Lower leg skin (tissue), 4 donors: ENCODE results near the gene ALS2. TPM values are rescaled to one million over a fixed set of nuclear protein-coding genes. Genes with fewer than 3 reads are reported as not detected.
"Not testable (repeated sequence)": the region's sequence is repeated elsewhere in the genome, so short reads cannot be mapped to it uniquely, and the experiment has no call there.

ENCODE experiments used
- DNase-seq, 2 donors: peaks; one replicate each; pipeline ENCODE4 v3.0.0-alpha.2; 2019; ENCODE audit warnings: low spot score in 2 of 2
- H3K4me3 ChIP-seq: fragments of 200-600 bp; sonication (generic); 2 replicates; pipeline ENCODE4 v1.5.1; 2017; ENCODE audit warnings: mild to moderate bottlenecking, low read depth; ENCODE audit not compliant: poor library complexity, severe bottlenecking
- POLR2A ChIP-seq, 2 donors: fragments of 450-650 bp; IDR thresholded peaks; one replicate each; pipeline ENCODE4 v1.6.1; 2016 to 2017; ENCODE audit warnings: antibody characterized with exemption in 2 of 2, mild to moderate bottlenecking in 1 of 2, moderate library complexity in 1 of 2
- WGBS, 2 donors: methylation state at CpG; one replicate each; pipeline ENCODE4 v1.1.5; 2018; 5-methylcytosine and 5-hydroxymethylcytosine counted together
- intact Hi-C: fragments of 100-400 bp; cut with DNase I; formaldehyde crosslinking; loops from one replicate; pipeline ENCODE4 v1.15.0; 2023; ENCODE audit warnings: low total_unique reads
- total RNA-seq, 4 donors: library from RNA; depleted of rRNA; stranded (reverse); fragments of >200 nt; gene quantifications; one replicate each; pipeline ENCODE4 v1.1.0, GENCODE V29; 2016
- TF ChIP-seq, protein P1 (sequence below), 3 donors: fragments of 450-650 bp; IDR thresholded peaks; one replicate each; pipeline ENCODE4 v1.5.1; 2016; ENCODE audit warnings: antibody characterized with exemption in 3 of 3, mild to moderate bottlenecking in 3 of 3, moderate library complexity in 2 of 3

The ALS2 gene
- total RNA-seq, 4 donors from 2014 or later: 8.6 to 26.4 (median 17.9) TPM

DNA sequence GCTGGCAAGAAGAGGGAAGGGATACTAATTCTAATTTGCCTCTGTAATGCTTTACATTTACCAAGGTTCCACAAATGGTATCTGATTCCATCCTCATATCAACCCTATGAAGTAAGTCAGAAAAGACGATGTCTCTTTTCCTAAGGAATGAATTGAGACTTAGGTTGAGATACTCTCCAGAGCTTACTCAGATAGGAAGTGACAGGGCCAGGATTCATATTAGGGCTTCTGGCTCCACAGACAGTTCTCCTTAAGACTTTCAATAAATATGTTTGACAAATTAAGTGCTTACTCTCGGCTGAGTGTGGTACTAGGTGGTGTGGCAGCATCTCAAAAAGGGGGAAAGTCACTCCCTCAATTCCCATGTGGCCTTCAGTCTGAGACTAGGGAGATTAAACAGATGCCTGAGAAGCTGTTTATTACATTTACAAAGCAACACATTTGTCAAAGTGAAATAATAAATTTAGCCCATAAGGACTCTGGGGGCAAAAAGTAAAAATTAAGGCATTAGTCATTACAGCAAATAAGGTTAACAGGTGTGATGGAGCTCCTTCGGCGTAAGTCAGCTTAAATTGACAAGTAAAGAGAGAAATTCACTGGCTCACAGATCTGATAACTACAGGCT, 39.8 kb upstream of the ALS2 start:
- TF ChIP-seq POLR2A (IDR thresholded peaks at IDR 0.05): no peak
- TF ChIP-seq, protein P1, sequence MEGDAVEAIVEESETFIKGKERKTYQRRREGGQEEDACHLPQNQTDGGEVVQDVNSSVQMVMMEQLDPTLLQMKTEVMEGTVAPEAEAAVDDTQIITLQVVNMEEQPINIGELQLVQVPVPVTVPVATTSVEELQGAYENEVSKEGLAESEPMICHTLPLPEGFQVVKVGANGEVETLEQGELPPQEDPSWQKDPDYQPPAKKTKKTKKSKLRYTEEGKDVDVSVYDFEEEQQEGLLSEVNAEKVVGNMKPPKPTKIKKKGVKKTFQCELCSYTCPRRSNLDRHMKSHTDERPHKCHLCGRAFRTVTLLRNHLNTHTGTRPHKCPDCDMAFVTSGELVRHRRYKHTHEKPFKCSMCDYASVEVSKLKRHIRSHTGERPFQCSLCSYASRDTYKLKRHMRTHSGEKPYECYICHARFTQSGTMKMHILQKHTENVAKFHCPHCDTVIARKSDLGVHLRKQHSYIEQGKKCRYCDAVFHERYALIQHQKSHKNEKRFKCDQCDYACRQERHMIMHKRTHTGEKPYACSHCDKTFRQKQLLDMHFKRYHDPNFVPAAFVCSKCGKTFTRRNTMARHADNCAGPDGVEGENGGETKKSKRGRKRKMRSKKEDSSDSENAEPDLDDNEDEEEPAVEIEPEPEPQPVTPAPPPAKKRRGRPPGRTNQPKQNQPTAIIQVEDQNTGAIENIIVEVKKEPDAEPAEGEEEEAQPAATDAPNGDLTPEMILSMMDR (IDR thresholded peaks at IDR 0.05): no peak
- DNase-seq: no peak
- H3K4me3 ChIP-seq: no peak overlapping the region
- intact Hi-C loops: no loop called here
- WGBS, 2 donors: 82 to 85% methylated on average over 4 of the region's 4 CpGs

DNA sequence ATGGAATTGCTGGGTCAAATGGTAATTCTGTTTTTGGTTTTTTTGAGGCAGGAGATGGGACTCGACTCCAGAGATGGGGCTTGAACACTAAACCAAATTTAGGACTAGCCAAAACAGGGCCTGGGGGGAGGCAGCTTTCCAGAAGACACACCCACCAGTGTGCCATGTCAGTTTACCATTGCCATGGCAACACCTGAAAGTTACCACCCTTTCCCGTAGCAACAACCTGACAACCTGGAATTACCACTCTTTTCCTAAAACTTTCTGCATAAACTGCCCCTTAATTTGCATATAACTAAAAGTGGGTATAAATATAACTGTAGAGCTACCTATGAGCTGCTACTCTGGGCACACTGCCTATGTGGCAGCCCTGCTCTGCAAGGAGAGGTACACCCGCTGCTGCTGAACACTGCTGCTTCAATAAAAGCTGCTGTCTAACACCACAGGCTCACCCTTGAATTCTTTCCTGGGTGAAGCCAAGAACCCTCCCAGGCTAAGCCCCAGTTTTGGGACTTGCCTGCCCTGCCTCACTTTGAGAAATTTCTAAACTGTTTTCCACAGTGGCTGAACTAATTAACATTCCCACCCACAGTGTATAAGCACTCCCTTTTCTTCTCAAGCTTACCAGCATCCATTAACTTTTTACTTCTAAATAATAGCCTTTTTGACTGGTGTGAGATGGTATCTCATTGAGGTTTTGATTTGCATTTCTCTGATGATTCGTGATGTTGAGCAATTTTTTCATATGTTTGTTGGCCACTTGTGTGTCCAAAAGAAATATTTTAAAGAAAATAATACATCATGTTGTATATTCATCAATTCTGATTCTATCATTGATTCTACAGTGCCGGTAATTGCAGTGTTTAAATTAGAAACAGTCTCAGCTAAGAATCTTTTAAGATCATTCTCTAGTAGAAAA, 36.2 kb upstream of the ALS2 start:
- 73 to 75% methylated on average over 5 of the region's 5 CpGs for WGBS, 2 donors
- no peak for DNase-seq
- H3K4me3 ChIP-seq: no peak overlapping the region
- intact Hi-C loops: no loop called here
- TF ChIP-seq POLR2A (IDR thresholded peaks at IDR 0.05): no peak
- TF ChIP-seq, protein P1 (IDR thresholded peaks at IDR 0.05): no peak

- WGBS, 2 donors: 57 to 61% methylated on average over 9 of the region's 9 CpGs
- H3K4me3 ChIP-seq: no peak overlapping the region
- no peak for DNase-seq
- TF ChIP-seq, protein P1 (IDR thresholded peaks at IDR 0.05): no peak
- TF ChIP-seq POLR2A (IDR thresholded peaks at IDR 0.05): no peak
- intact Hi-C loops: no loop called here
Measured at GRCh38 chr2:201813996-201814760, 33.4 kb upstream of the ALS2 start.

- intact Hi-C loops, H3K4me3 ChIP-seq, DNase-seq: not testable (repeated sequence)
- whole genome bisulfite sequencing, 2 donors: 90 to 93% methylated on average over 7 of the region's 7 CpGs
Measured at GRCh38 chr2:201810604-201811003, 29.9 kb upstream of the ALS2 start.

- no peak for DNase-seq
- 84 to 92% methylated on average over 4 of the region's 4 CpGs for WGBS, 2 donors
- TF ChIP-seq POLR2A (IDR thresholded peaks at IDR 0.05): no peak
- TF ChIP-seq, protein P1 (IDR thresholded peaks at IDR 0.05): no peak
- H3K4me3 ChIP-seq: no peak overlapping the region
- intact Hi-C loops: no loop called here
Measured at GRCh38 chr2:201809633-201810032, 28.9 kb upstream of the ALS2 start.

DNA sequence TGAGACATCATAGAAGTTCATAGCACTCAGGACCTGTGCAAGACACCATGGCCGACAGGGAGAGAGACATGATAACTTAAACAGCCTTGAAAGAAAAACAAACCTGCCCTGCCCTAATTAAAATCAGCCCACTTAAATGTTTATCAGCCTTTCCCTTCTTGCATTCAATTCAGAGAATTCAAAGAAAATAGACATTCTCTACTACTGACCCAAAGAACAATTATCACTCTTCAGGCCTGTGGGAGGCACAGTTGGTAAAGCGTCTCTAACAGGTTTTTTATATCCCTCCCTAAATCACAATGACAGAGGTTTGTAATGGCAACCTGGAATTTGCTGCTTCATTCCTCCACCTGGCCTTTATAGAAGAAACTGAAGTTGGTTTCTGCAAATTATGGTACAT, 27.3 kb upstream of the ALS2 start:
- intact Hi-C loops: no loop called here
- no peak overlapping the region for H3K4me3 ChIP-seq
- no peak for DNase-seq
- TF ChIP-seq, protein P1 (IDR thresholded peaks at IDR 0.05): no peak
- TF ChIP-seq POLR2A (IDR thresholded peaks at IDR 0.05): no peak
- 75 to 89% methylated on average over 2 of the region's 2 CpGs for WGBS, 2 donors
